Spleen (tissue), 11 donors: ENCODE measurements around the gene ATG7. TPM values are rescaled to one million over a fixed set of nuclear protein-coding genes. Genes with fewer than 3 reads are reported as not detected.
"Not testable (repeated sequence)": the region's sequence is repeated elsewhere in the genome, so short reads cannot be mapped to it uniquely, and the experiment has no call there.

ENCODE experiments used
- DNase-seq: peaks from one replicate; pipeline ENCODE4 v3.0.0-alpha.2; 2020
- H3K27ac ChIP-seq, 8 donors: fragments of 200-600 bp; sonication (generic) in 7 of 8; 1 replicate in 4 of 8; 2 replicates in 4 of 8; pipeline versions ENCODE4 v1.5.0 to v1.8.0; 2016 to 2021; ENCODE audit warnings: inconsistent platforms in 4 of 8, mild to moderate bottlenecking in 4 of 8, moderate library complexity in 1 of 8
- H3K27me3 ChIP-seq, 7 donors: fragments of 200-600 bp; sonication (generic) in 6 of 7; replicated peaks in 1 of 7; 1 replicate in 4 of 7; 2 replicates in 3 of 7; pipeline versions ENCODE4 v1.5.0 to v1.8.0; 2016 to 2021; ENCODE audit warnings: inconsistent platforms in 3 of 7, mild to moderate bottlenecking in 1 of 7
- H3K36me3 ChIP-seq, 6 donors: fragments of 200-600 bp; sonication (generic) in 5 of 6; 1 replicate in 4 of 6; 2 replicates in 2 of 6; pipeline versions ENCODE4 v1.5.0 to v1.8.0; 2016 to 2021; ENCODE audit warnings: inconsistent platforms in 2 of 6
- H3K4me1 ChIP-seq, 6 donors: fragments of 200-600 bp; sonication (generic) in 5 of 6; 1 replicate in 3 of 6; 2 replicates in 3 of 6; pipeline versions ENCODE4 v1.5.0 to v1.8.0; 2016 to 2021; ENCODE audit warnings: inconsistent platforms in 3 of 6
- H3K4me3 ChIP-seq, 8 donors: fragments of 200-600 bp; sonication (generic) in 7 of 8; 1 replicate in 4 of 8; 2 replicates in 4 of 8; pipeline versions ENCODE4 v1.5.0 to v1.8.0; 2016 to 2021; ENCODE audit warnings: inconsistent platforms in 4 of 8, mild to moderate bottlenecking in 4 of 8, moderate library complexity in 2 of 8
- H3K9me3 ChIP-seq, 8 donors: fragments of 200-600 bp; sonication (generic) in 7 of 8; 1 replicate in 4 of 8; 2 replicates in 4 of 8; pipeline versions ENCODE4 v1.5.0 to v1.8.0; 2016 to 2021; ENCODE audit warnings: inconsistent platforms in 4 of 8
- CTCF ChIP-seq, 11 experiments: fragments of 200-600 bp in 7 of 11; fragments of 450-650 bp in 4 of 11; sonication (generic) in 4 of 11; IDR thresholded peaks in 8 of 11; conservative IDR thresholded peaks in 3 of 11; 1 replicate in 7 of 11; 2 replicates in 4 of 11; pipeline versions ENCODE4 v1.4.0 to v1.8.0; 2016 to 2021; ENCODE audit warnings: antibody characterized with exemption in 11 of 11, inconsistent platforms in 4 of 11, mild to moderate bottlenecking in 1 of 11
- POLR2A ChIP-seq, 3 donors: fragments of 450-650 bp; IDR thresholded peaks; one replicate each; pipeline ENCODE4 v1.5.1; 2017; ENCODE audit warnings: antibody characterized with exemption in 3 of 3, mild to moderate bottlenecking in 1 of 3
- POLR2AphosphoS5 ChIP-seq, 3 donors: sonication (generic); formaldehyde crosslinking; IDR thresholded peaks; one replicate each; pipeline ENCODE4 v1.5.1; 2017; ENCODE audit warnings: antibody characterized with exemption in 3 of 3
- WGBS, 5 donors: extraction: QIAGEN DNeasy Blood & Tissue Kit in 3 of 5; methylation state at CpG; one replicate each; pipeline versions ENCODE4 v1.1.5 to v1.1.7; 2013 to 2018; 5-methylcytosine and 5-hydroxymethylcytosine counted together
- intact Hi-C: fragments of 100-400 bp; cut with DNase I; formaldehyde crosslinking; loops from one replicate; pipeline ENCODE4 v1.15.0; 2023; ENCODE audit warnings: low total_unique reads
- polyA plus RNA-seq, 3 donors: library from polyadenylated mRNA; stranded (reverse); fragments of 200-250 nt; gene quantifications; one replicate each; pipeline ENCODE4 v1.2.1, GENCODE V29; 2013
- total RNA-seq, 7 donors: library from RNA; depleted of rRNA in 3 of 7; stranded (reverse); fragments of >200 nt in 3 of 7; fragmentation: NEBNext Ultra II Directional in 4 of 7; extraction: Animal tissue kit (Norgen Biotek cat#: 25700) in 4 of 7; gene quantifications; one replicate each; pipeline versions ENCODE4 v1.1.0 to v1.2.1, GENCODE V29; 2016 to 2021
- donor health status: healthy with polysubstance abuse.
- donor health status: DM: no; HTN: no; CAD: no; lungs with moderate emphysema.
- donor health status: DM: no; HTN: no; CAD: no.
- donor health status: Bipolar disorder and iron deficiency.
- donor health status: healthy.
- donor health status: DM: no; HTN: no; CAD: no.
- donor health status: DM: yes; HTN: yes; CAD: no.

ATG7 gene
- total and polyA plus RNA-seq, 10 donors = 7.5 to 114 (median 77.1) TPM

- no peak overlapping the region for H3K27ac ChIP-seq
- 86 to 96% (median 94%) methylated on average over 8 of the region's 8 CpGs for WGBS, 5 donors
- peaks cover 0 to 29% (median 2%) of the 10 kb centered on the region in 6 donors for H3K36me3 ChIP-seq
- peaks cover 0 to 19% (median 9%) of the 10 kb centered on the region in 8 donors for H3K9me3 ChIP-seq
- H3K27me3 ChIP-seq = no peaks in the 10 kb centered on the region
- TF ChIP-seq POLR2A (IDR thresholded peaks at IDR 0.05) (no peak), POLR2AphosphoS5 (IDR thresholded peaks at IDR 0.05) (no peak), CTCF (IDR thresholded peaks at IDR 0.05 in 8 of 11, conservative IDR thresholded peaks at IDR 0.05 in 3 of 11) (no peak)
- no peak for DNase-seq
- H3K4me1 ChIP-seq = peaks cover 0 to 12% (median 4%) of the 10 kb centered on the region in 6 donors
- intact Hi-C loops = no loop called here
- no peak overlapping the region for H3K4me3 ChIP-seq
Measured at GRCh38 chr3:11482021-11482420, 209.8 kb downstream of the ATG7 start.

- H3K9me3 ChIP-seq = peaks cover 0 to 23% (median 9%) of the 10 kb centered on the region in 8 donors
- H3K27me3 ChIP-seq, H3K36me3 ChIP-seq, DNase-seq, H3K27ac ChIP-seq, H3K4me1 ChIP-seq, H3K4me3 ChIP-seq, intact Hi-C loops: not testable (repeated sequence)
- WGBS, 5 donors = 97 to 99% (median 98%) methylated on average over 11 to 42 of the region's 42 CpGs
Measured at GRCh38 chr3:11488356-11488755, 216.2 kb downstream of the ATG7 start.

- Histone ChIP-seq H3K27ac (peak overlapping the region in 2 of 8 donors; percentile 9 to 38), H3K27me3 (no peaks in the 10 kb centered on the region), H3K36me3 (peaks cover 0 to 4% (median 0%) of the 10 kb centered on the region in 6 donors), H3K4me3 (no peak overlapping the region), H3K4me1 (peaks cover 0 to 12% (median 0%) of the 10 kb centered on the region in 6 donors), H3K9me3 (no peaks in the 10 kb centered on the region)
- TF ChIP-seq POLR2A (IDR thresholded peaks at IDR 0.05) (no peak), POLR2AphosphoS5 (IDR thresholded peaks at IDR 0.05) (no peak), CTCF (IDR thresholded peaks at IDR 0.05 in 8 of 11, conservative IDR thresholded peaks at IDR 0.05 in 3 of 11) (no peak)
- intact Hi-C loops = no loop called here
- DNase-seq = no peak
- 90 to 96% (median 92%) methylated on average over 6 of the region's 6 CpGs for WGBS, 5 donors
Measured at GRCh38 chr3:11494131-11494916, 222.1 kb downstream of the ATG7 start.

- peaks cover 0 to 12% (median 0%) of the 10 kb centered on the region in 6 donors for H3K4me1 ChIP-seq
- TF ChIP-seq POLR2A (IDR thresholded peaks at IDR 0.05) (no peak), POLR2AphosphoS5 (IDR thresholded peaks at IDR 0.05) (peak in 1 of 3 donors; percentile 47), CTCF (IDR thresholded peaks at IDR 0.05 in 8 of 11, conservative IDR thresholded peaks at IDR 0.05 in 3 of 11) (peak in 1 of 11 experiments; percentile 5)
- H3K4me3 ChIP-seq = no peak overlapping the region
- H3K27ac ChIP-seq = peak overlapping the region in 6 of 8 donors; percentile 9 to 38 (median 18)
- intact Hi-C loops = no loop called here
- no peaks in the 10 kb centered on the region for H3K27me3 ChIP-seq
- peaks cover 0 to 4% (median 0%) of the 10 kb centered on the region in 6 donors for H3K36me3 ChIP-seq
- 70 to 81% (median 74%) methylated on average over 11 of the region's 11 CpGs for WGBS, 5 donors
- H3K9me3 ChIP-seq = no peaks in the 10 kb centered on the region
- DNase-seq = no peak
Measured at GRCh38 chr3:11495948-11496557, 223.9 kb downstream of the ATG7 start.
